Activated T-helper 1 cell treated with anti-CD3 and anti-CD28 coated beads, Interleukin-2, amount 50 U/mL, for 16 hours (primary cell): ENCODE results near the gene RASGRF1.
"Not testable (repeated sequence)": the region's sequence is repeated elsewhere in the genome, so short reads cannot be mapped to it uniquely, and the experiment has no call there.

ENCODE experiments used
- DNase-seq, 2 donors: peaks; one replicate each; pipeline ENCODE4 v3.0.0-alpha.2; 2020; ENCODE audit warnings: low read depth in 1 of 2, low spot score in 1 of 2

The RASGRF1 gene

GRCh38 chr15:78933187-78933822 is 157.3 kb downstream of the RASGRF1 start:
- DNase-seq = no peak

GRCh38 chr15:78932258-78932808 is 158.2 kb downstream of the RASGRF1 start:
- DNase-seq = no peak

GRCh38 chr15:78931439-78932257 is 158.9 kb downstream of the RASGRF1 start:
- no peak for DNase-seq

GRCh38 chr15:78930577-78931388 is 159.8 kb downstream of the RASGRF1 start:
- DNase-seq = no peak

- no peak for DNase-seq
Measured at GRCh38 chr15:78929536-78930264, 160.9 kb downstream of the RASGRF1 start.

GRCh38 chr15:78928616-78929093 is 161.9 kb downstream of the RASGRF1 start:
- no peak for DNase-seq

- not testable (repeated sequence) for DNase-seq
Measured at GRCh38 chr15:78928176-78928575, 162.4 kb downstream of the RASGRF1 start.

- no peak for DNase-seq
Measured at GRCh38 chr15:78927077-78927790, 163.3 kb downstream of the RASGRF1 start.

- no peak for DNase-seq
Measured at GRCh38 chr15:78925956-78926743, 164.4 kb downstream of the RASGRF1 start.

GRCh38 chr15:78925076-78925624 is 165.4 kb downstream of the RASGRF1 start:
- DNase-seq = no peak

GRCh38 chr15:78923480-78924360 is 166.9 kb downstream of the RASGRF1 start:
- no peak for DNase-seq

- DNase-seq = no peak
Measured at GRCh38 chr15:78923015-78923414, 167.6 kb downstream of the RASGRF1 start.

- DNase-seq = no peak
Measured at GRCh38 chr15:78922527-78922926, 168.1 kb downstream of the RASGRF1 start.

GRCh38 chr15:78921940-78922339 is 168.6 kb downstream of the RASGRF1 start:
- DNase-seq = no peak

GRCh38 chr15:78921517-78921916 is 169.1 kb downstream of the RASGRF1 start:
- DNase-seq = no peak

GRCh38 chr15:78917888-78918287 is 172.7 kb downstream of the RASGRF1 start:
- no peak for DNase-seq

- DNase-seq = no peak
Measured at GRCh38 chr15:78916088-78916487, 174.5 kb downstream of the RASGRF1 start.
